OCI-LY3 (cell line): ENCODE measurements around the gene RAB27A.
"Not testable (repeated sequence)": the region's sequence is repeated elsewhere in the genome, so short reads cannot be mapped to it uniquely, and the experiment has no call there.

Experiments used
- EZH2phosphoT487 ChIP-seq: fragments of 200-600 bp; shearing (Covaris generic); IDR thresholded peaks from 2 replicates; pipeline ENCODE4 v1.6.1; 2018; ENCODE audit warnings: antibody characterized with exemption, mixed run types, low read depth
- TF ChIP-seq, protein P1 (sequence below): fragments of 200-600, 300-600 bp; sonication (generic); IDR thresholded peaks from 2 replicates; pipeline ENCODE4 v1.5.1; 2014; ENCODE audit warnings: antibody characterized with exemption, low read length, low read depth

DNA sequence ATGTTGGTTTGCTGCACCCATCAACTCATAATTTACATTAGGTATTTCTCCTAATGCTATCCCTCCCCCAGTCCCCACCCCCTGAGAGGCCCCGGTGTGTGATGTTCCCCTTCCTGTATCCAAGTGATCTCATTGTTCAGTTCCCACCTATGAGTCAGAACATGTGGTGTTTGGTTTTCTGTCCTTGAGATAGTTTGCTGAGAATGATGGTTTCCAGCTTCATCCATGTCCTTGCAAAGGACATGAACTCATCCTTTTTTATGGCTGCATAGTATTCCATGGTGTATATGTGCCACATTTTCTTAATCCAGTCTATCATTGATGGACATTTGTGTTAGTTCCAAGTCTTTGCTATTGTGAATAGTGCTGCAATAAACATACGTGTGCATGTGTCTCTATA is 9.0 kb downstream of the RAB27A start:
- TF ChIP-seq, protein P1, sequence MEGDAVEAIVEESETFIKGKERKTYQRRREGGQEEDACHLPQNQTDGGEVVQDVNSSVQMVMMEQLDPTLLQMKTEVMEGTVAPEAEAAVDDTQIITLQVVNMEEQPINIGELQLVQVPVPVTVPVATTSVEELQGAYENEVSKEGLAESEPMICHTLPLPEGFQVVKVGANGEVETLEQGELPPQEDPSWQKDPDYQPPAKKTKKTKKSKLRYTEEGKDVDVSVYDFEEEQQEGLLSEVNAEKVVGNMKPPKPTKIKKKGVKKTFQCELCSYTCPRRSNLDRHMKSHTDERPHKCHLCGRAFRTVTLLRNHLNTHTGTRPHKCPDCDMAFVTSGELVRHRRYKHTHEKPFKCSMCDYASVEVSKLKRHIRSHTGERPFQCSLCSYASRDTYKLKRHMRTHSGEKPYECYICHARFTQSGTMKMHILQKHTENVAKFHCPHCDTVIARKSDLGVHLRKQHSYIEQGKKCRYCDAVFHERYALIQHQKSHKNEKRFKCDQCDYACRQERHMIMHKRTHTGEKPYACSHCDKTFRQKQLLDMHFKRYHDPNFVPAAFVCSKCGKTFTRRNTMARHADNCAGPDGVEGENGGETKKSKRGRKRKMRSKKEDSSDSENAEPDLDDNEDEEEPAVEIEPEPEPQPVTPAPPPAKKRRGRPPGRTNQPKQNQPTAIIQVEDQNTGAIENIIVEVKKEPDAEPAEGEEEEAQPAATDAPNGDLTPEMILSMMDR = not testable (repeated sequence)
- TF ChIP-seq EZH2phosphoT487 = not testable (repeated sequence)
